Activated CD8-positive, alpha-beta memory T cell treated with anti-CD3 and anti-CD28 coated beads, Interleukin-2, amount 10 ng/mL, durations not matched to agents 7 days and 5 days (primary cell): ENCODE data around the gene PITPNB. TPM values are rescaled to one million over a fixed set of nuclear protein-coding genes. Genes with fewer than 3 reads are reported as not detected.

Experiments used
- ATAC-seq: fragments of 150-1000 bp; cut with Tn5 transposase; one replicate; pipeline ENCODE4 v1.10.0; 2021; ENCODE audit warnings: moderate library complexity
- CTCF ChIA-PET: fragments of 350-600 bp; sonication (Branson Sonifier 250); formaldehyde crosslinking; loops from one replicate; lab custom pipeline; 2021; ENCODE audit warnings: antibody characterized with exemption; lab: Charles Lee
- DNase-seq: peaks from one replicate; pipeline ENCODE4 v3.0.0-alpha.2; 2020
- H3K27ac Mint-ChIP-seq: one replicate; pipeline ENCODE4 v1.8.0; 2021; ENCODE audit warnings: mild to moderate bottlenecking, mixed read lengths
- H3K27me3 Mint-ChIP-seq: one replicate; pipeline ENCODE4 v1.8.0; 2021; ENCODE audit warnings: mixed read lengths
- H3K36me3 Mint-ChIP-seq: one replicate; pipeline ENCODE4 v1.8.0; 2021; ENCODE audit warnings: mild to moderate bottlenecking, mixed read lengths
- H3K4me1 Mint-ChIP-seq: one replicate; pipeline ENCODE4 v1.8.0; 2021; ENCODE audit warnings: mixed read lengths
- H3K4me3 Mint-ChIP-seq: one replicate; pipeline ENCODE4 v1.8.0; 2021; ENCODE audit warnings: mild to moderate bottlenecking, moderate library complexity, mixed read lengths
- H3K9me3 Mint-ChIP-seq: one replicate; pipeline ENCODE4 v1.8.0; 2022; ENCODE audit warnings: low read depth, mixed read lengths
- total RNA-seq, 2 experiments: library from RNA; stranded (reverse); gene quantifications; one replicate each; pipeline ENCODE4 v1.2.3, GENCODE V29; 2021

The PITPNB gene
- total RNA-seq, 2 experiments from 2014 or later, result 83.4 to 107 TPM

DNA sequence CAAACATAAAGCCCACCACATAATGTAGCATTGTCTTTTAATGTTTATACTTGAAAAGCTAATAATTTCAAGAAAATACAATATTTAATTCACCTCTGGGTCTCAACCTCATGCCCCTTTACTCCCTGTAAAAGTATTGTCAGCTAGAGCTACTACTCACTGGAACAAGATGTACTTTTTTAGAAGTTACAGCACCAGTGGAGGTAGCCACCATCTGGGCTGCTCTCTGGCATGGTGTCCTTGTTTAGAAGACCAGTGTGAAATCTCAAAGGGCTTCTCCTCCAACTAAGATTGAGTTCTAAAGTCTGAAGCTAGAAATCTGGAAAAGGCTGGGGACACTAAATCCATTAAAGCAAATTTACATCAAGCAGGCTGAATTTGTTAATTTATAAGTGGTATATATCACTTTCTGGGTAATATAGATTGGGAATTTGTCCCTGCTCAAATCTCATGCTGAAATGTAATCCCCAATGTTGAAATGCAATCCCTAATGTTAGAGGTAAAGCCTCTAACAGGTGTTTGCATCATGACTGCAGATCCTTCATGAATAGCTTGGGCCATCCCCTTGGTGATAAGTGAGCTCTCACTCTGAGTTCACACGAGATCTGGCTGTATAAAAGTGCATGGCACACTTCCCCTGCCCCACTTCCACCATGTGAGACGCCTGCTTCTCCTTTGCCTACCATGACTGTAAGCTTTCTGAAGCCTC, 47.6 kb downstream of the PITPNB start:
- no peak overlapping the region for H3K27ac Mint-ChIP-seq
- no peak for ATAC-seq
- peaks cover 34% of the 10 kb centered on the region for H3K36me3 Mint-ChIP-seq
- H3K27me3 Mint-ChIP-seq, result no peaks in the 10 kb centered on the region
- no peaks in the 10 kb centered on the region for H3K9me3 Mint-ChIP-seq
- CTCF ChIA-PET, result no interaction called here
- H3K4me1 Mint-ChIP-seq, result peaks cover 44% of the 10 kb centered on the region
- H3K4me3 Mint-ChIP-seq, result no peak overlapping the region
- no peak for DNase-seq

DNA sequence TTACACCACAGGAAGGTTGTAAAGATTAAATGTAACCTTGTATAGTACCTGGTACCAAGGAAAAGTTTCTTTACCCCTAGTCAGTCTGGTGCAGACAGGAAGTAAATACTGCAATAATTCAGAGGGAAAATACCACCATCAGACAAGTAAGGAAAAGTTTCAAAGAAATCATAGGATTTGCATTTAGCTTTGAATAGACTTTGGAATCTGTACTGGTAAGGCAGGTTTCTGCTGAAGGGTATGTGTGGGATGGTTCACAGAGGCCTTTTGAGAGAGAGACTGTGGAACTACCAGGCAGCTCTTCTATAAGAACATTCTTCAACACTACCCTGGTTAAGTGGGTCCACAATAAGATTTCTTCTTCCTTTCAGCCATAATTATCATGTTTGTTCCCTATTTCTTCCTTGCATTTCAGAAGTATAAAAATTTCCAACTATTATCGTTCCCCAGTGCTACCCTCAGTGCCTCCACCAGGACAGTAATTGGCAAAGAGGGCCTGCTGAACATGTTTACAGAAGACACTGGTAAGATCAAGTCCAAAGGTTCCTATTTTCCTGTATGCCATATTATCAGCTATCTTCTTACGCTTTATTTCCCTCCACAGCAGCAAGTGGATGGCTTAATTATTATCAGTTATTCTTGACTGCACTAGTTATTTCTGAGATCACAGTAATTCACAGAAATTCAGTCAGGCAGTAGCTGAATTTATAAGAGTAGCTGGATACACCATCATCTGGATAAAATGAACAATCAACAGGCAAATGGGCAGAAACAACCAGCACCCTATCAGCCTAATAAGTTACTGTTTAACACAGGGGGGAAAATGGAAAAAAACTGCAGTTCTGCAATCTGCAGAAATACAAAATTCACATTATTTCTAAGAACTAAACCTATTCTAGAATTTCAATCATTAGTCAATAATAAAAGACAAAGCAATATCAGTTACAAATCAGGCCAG, 48.5 kb downstream of the PITPNB start:
- DNase-seq (no peak), ATAC-seq (no peak)
- Mint-ChIP-seq H3K27ac (no peak overlapping the region), H3K9me3 (no peaks in the 10 kb centered on the region), H3K4me1 (peaks cover 37% of the 10 kb centered on the region), H3K4me3 (no peak overlapping the region), H3K36me3 (peaks cover 33% of the 10 kb centered on the region), H3K27me3 (no peaks in the 10 kb centered on the region)
- CTCF ChIA-PET, result interaction anchor here (1.1 kb wide), 1 partner anchor 10 kb away, joined by 4 read pairs; no protein-coding TSS in a partner anchor

DNA sequence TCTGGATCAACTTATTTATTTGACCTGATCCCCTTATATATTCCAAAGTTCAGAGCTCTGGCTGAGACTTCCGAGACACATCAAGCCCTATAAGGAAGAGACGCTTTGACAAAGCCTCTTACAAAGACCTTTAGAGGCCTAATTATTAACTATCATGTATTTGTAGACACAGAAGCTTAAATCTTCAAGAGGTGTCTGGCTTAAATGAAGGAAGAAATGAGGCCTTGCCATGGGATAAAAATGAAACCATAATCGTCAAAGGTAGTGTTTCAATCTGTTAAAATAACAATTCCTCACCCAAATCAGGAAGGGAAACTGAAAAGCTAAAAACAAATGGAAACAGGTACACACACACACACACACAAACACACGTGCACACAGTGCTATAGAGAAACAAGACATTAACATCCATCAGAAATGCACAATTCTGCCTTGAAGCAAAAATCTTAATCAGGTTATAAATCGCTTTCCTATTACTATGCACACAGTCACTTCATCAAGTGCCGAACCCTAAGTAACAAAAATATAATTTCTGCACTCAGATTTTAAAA, 50.2 kb downstream of the PITPNB start:
- H3K4me3 Mint-ChIP-seq, result no peak overlapping the region
- peaks cover 27% of the 10 kb centered on the region for H3K4me1 Mint-ChIP-seq
- H3K27me3 Mint-ChIP-seq, result no peaks in the 10 kb centered on the region
- H3K36me3 Mint-ChIP-seq, result peaks cover 28% of the 10 kb centered on the region
- no peak overlapping the region for H3K27ac Mint-ChIP-seq
- no peaks in the 10 kb centered on the region for H3K9me3 Mint-ChIP-seq
- DNase-seq, result no peak
- CTCF ChIA-PET, result no interaction called here
- no peak for ATAC-seq

DNA sequence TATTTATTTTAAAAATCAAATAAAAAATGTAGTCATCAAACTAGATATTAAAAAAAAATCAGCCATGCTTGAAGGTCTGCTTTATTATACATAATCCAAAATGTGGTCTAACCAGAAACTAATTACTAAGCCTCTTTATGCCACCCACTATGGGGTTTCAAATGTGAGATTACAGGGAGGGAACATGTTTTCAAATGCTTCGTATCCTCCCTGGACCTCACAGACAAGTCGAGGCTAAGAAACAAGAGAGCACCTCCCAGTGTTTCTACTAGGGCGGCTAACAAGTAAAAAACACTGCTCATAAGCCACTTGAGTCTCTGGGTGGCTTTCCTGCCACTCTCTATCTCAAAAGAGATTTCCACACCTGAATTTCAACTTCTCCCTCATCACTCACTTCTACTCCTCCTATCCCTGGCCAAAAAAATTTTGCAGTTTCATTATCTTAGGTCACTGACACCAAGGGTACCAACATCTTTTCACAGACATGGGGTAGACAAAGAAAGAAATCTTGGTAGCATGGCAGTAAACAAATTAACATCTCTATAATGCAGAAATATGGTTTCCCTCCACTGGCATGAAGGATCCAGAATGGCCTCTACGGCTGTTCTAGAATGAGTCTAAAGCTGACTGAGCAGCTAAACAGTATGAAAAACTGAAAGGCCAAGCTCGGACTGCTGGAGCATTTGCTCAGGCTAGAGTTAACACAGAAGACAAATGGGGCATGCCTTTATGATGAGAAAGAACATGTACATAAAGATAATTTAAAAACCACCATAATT, 50.9 kb downstream of the PITPNB start:
- CTCF ChIA-PET, result no interaction called here
- ATAC-seq (no peak), DNase-seq (no peak)
- no peaks in the 10 kb centered on the region for H3K9me3 Mint-ChIP-seq
- no peak overlapping the region for H3K4me3 Mint-ChIP-seq
- peaks cover 25% of the 10 kb centered on the region for H3K36me3 Mint-ChIP-seq
- peak overlapping the region; percentile 33 for H3K27ac Mint-ChIP-seq
- H3K27me3 Mint-ChIP-seq, result no peaks in the 10 kb centered on the region
- H3K4me1 Mint-ChIP-seq, result peaks cover 29% of the 10 kb centered on the region

DNA sequence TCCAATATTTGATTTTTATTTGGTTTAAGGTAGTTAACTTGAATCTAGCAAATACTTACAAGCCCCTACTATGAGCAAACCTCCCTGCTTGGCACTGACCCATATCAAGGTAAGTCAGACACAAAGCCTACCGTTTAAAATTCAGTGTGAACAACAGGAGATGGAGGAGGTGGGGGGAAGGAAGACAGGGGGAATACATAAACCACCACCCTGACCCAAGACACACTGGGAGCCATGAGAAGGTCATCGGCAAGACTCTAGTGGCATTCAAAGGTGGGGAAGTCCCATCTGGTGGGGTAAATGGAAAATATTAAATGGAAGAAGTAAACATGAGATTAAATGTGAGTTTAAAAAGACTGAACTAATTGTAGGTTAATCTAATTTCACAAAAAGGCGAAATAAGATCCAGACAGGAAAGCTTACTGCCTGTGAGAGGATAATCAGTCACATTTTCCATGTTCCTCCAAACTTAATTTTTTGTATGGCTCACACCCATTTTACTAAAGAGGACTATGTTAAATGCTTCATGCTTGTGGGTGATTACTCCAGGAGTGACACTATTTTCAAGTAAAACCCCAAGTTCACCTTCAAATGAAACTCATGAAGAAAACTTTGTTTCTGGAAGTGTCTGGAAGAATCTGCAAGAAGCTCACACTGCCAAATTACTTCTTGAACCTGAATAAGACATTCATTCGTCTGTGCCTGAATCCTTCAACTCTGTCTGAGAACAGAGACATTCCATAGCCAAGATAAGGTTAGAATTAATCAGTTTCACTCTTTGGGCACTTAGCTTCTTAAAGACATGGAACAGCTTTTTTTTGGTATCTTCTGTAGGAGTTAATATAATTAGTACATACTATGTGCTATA, 51.7 kb downstream of the PITPNB start:
- H3K27me3 Mint-ChIP-seq, result no peaks in the 10 kb centered on the region
- no peak overlapping the region for H3K4me3 Mint-ChIP-seq
- no peak for DNase-seq
- peaks cover 21% of the 10 kb centered on the region for H3K36me3 Mint-ChIP-seq
- no peaks in the 10 kb centered on the region for H3K9me3 Mint-ChIP-seq
- peak overlapping the region; percentile 56 for H3K27ac Mint-ChIP-seq
- CTCF ChIA-PET, result no interaction called here
- ATAC-seq, result no peak
- H3K4me1 Mint-ChIP-seq, result peaks cover 29% of the 10 kb centered on the region

DNA sequence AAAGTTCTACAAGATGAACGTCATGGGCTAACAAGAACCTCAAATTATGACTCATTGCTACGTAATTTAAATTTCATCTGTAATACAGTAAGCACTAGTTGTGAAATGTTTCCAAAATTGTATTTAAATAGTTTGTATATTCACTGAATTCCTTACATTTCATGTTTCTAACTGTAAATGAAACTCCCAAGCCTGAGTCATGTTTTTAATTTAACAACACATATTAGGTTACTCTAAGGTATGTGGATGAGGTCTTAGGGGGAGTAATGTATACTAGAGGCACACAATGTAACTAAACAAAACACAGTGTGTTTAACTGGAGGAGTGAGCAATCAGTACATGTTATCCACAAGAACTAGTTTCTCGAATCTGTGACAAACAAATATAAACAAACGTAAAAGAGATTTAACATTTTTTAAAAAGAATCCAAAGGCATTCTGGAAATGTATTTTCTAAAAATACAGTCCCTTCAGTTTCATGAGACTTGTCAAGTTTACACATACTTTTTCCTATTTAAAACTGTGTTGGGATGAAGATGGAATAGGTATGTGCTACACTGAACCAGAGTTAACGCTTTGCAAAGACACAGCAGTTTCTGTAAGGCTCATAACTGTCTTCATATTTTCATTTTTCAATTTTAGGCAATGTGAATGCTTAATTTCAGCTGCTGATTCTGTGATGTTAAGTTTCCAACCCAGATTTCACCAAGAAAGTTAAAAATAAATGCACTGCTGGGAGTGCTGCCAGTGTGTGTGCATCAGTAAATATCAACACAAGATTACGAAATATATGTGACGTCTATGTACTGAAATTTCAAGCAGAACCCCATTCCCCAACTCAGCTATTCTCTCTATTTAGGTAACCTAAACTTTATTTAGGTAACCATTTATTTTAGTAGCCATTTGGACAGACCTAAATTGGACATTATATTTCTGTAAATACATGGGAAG, 52.6 kb downstream of the PITPNB start:
- no peak overlapping the region for H3K27ac Mint-ChIP-seq
- H3K36me3 Mint-ChIP-seq, result peaks cover 20% of the 10 kb centered on the region
- CTCF ChIA-PET, result no interaction called here
- no peaks in the 10 kb centered on the region for H3K27me3 Mint-ChIP-seq
- no peaks in the 10 kb centered on the region for H3K9me3 Mint-ChIP-seq
- ATAC-seq (no peak), DNase-seq (no peak)
- H3K4me3 Mint-ChIP-seq, result no peak overlapping the region
- peaks cover 29% of the 10 kb centered on the region for H3K4me1 Mint-ChIP-seq

DNA sequence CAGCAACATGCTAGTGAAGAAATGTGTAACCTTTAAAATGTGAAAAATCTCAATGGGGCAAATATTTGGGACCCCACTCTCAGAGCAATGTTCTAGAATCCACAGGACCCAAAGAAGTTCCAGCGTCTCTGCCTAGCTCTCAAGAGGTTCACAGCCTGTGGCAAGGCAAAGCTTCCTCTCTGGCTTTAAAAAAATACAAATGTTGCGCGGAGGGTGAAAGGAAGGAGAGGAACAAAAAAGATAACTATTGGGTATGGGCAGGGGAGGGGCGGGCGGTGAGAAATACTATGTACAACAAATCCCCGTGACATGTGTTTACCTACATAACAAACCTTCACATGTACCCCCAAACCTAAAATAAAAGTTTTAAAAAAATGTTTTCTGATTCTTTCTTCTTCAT, 53.6 kb downstream of the PITPNB start:
- CTCF ChIA-PET, result no interaction called here
- Mint-ChIP-seq H3K4me1 (peaks cover 27% of the 10 kb centered on the region), H3K36me3 (peaks cover 20% of the 10 kb centered on the region)

DNA sequence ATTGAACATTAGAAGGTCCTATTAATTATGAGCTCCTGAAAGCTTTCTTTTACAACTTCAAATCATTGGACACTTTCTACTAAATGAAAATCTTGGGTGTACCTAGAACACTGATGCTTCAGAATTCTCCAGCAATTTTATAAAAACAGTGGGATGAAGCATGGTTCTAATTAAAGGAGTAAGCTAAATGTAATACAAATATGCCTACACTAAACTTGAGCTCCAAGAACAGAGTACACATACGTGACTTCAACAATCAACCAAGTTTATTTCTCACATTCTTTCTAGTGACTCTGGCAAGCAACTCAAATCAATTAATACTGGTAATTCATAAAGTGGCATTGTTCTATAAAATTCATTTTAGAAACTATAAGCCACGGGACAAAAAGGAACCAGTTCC, 55.5 kb downstream of the PITPNB start:
- Mint-ChIP-seq H3K36me3 (peaks cover 28% of the 10 kb centered on the region), H3K4me1 (peaks cover 19% of the 10 kb centered on the region), H3K9me3 (no peaks in the 10 kb centered on the region), H3K27ac (no peak overlapping the region), H3K4me3 (no peak overlapping the region), H3K27me3 (no peaks in the 10 kb centered on the region)
- DNase-seq (no peak), ATAC-seq (no peak)
- CTCF ChIA-PET, result interaction anchor here (1.1 to 1.4 kb wide), 2 partner anchors 15 to 16 kb away, joined by 3 to 4 read pairs; no protein-coding TSS in a partner anchor

More for the DNA sequence above, 53.6 kb downstream of the PITPNB start:
- no peaks in the 10 kb centered on the region for H3K9me3 Mint-ChIP-seq
- DNase-seq (no peak), ATAC-seq (no peak)
- no peak overlapping the region for H3K27ac Mint-ChIP-seq
- no peaks in the 10 kb centered on the region for H3K27me3 Mint-ChIP-seq
- no peak overlapping the region for H3K4me3 Mint-ChIP-seq

DNA sequence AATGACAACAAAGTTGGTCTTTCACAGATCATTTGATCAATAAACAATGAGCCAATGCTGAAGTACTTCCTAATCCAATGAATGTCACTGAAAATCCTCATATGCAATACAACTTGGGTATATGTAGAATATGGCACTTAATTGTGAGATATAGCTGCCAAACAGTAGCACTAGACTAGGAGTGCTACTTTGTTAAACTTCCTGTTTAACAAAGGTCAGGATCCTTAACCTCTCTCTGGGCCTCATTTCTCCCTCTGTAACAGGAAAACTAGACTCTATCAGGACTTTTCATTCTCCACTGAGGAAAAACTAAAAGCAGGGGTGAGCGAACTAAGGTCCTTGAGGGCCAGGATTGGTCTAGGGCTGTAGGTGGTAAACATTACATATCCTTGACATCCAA, 56.1 kb downstream of the PITPNB start:
- no peak for DNase-seq
- CTCF ChIA-PET, result interaction anchor here (1.1 to 1.4 kb wide), 2 partner anchors 14 to 16 kb away, joined by 3 to 4 read pairs; no protein-coding TSS in a partner anchor
- Mint-ChIP-seq H3K27ac (no peak overlapping the region), H3K27me3 (no peaks in the 10 kb centered on the region), H3K36me3 (peaks cover 31% of the 10 kb centered on the region), H3K9me3 (no peaks in the 10 kb centered on the region), H3K4me3 (no peak overlapping the region), H3K4me1 (peaks cover 15% of the 10 kb centered on the region)
- ATAC-seq, result no peak

DNA sequence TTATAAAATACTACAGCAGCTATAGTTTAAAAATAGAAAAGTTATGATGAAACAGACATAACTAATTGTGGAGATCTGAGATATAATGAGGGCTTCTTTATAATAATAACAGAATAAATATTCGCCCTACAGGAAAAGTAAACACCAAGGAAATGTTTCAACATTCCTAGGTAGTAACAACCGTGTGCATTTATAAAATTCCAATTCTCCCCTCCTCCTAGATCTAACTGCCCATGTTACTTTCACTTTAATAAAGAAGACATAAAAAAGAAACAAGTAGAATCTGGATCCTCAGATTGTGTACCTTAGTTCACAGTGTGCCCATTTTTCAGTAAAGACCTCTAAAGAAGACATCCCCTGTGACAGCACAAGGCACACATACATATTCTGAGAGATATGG, 59.7 kb downstream of the PITPNB start:
- no peaks in the 10 kb centered on the region for H3K27me3 Mint-ChIP-seq
- H3K36me3 Mint-ChIP-seq, result peaks cover 36% of the 10 kb centered on the region
- H3K27ac Mint-ChIP-seq, result no peak overlapping the region
- DNase-seq (no peak), ATAC-seq (no peak)
- no peaks in the 10 kb centered on the region for H3K9me3 Mint-ChIP-seq
- peaks cover 2% of the 10 kb centered on the region for H3K4me1 Mint-ChIP-seq
- no peak overlapping the region for H3K4me3 Mint-ChIP-seq
- CTCF ChIA-PET, result no interaction called here

DNA sequence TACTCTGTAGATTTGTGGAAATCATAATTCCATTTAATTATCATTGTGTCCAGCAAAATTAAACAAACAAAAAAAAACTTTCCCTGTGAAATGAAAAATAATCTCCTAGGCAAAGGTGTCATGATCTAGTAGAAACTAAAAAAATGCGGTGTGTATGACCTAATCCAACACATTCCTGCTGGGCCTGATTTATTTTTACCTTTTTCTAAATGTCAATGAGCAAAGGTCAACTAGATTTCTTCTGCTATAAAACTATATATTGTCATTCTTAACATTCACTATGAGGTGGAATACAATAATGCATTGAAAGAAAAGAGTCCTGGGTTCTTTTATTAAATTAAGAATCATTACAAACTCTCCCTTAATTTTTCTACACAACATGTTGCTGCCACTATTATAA, 60.4 kb downstream of the PITPNB start:
- H3K4me3 Mint-ChIP-seq, result no peak overlapping the region
- no peak for DNase-seq
- no peaks in the 10 kb centered on the region for H3K9me3 Mint-ChIP-seq
- no peak overlapping the region for H3K27ac Mint-ChIP-seq
- H3K27me3 Mint-ChIP-seq, result no peaks in the 10 kb centered on the region
- peaks cover 43% of the 10 kb centered on the region for H3K36me3 Mint-ChIP-seq
- H3K4me1 Mint-ChIP-seq, result peaks cover 6% of the 10 kb centered on the region
- ATAC-seq, result no peak
- CTCF ChIA-PET, result no interaction called here
